ENCODE measurements around the gene NDFIP2. TPM values are rescaled to one million over a fixed set of nuclear protein-coding genes. Genes with fewer than 3 reads are reported as not detected.

The NDFIP2 gene
- total RNA-seq, 1 donor from 2014 or later, result 22.7 TPM

GRCh38 chr13:79457948-79458347, 23.0 kb upstream of the NDFIP2 start:
- H3K4me1 Mint-ChIP-seq, result peaks cover 3% of the 10 kb centered on the region
- no peak overlapping the region for H3K4me3 Mint-ChIP-seq
- no peak for TF ChIP-seq CTCF (conservative IDR thresholded peaks at IDR 0.05)

DNA sequence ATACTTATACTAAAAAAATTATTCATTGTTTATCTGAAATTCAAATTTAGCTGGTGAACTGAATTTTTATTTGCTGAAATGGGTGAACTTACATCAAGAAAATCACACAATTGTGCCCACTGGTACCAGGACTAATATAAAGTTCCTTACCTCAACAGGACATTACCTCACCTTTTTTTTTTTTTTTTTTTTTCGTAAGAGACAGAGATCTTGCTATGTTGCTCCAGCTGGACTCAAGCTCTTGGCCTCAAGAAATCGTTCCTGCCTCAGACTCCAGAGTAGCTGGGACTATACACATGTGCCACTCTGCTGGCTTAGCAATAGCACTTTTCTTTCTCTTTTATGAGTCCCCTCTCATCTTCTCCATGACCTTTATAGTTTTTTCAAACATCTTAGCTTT, 22.5 kb upstream of the NDFIP2 start:
- no peak for DNase-seq (ENCODE audit: low read depth, low spot score)
- Mint-ChIP-seq H3K27me3 (ENCODE audit: low read depth) (no peaks in the 10 kb centered on the region), H3K4me3 (no peak overlapping the region), H3K36me3 (ENCODE audit: low read depth) (no peaks in the 10 kb centered on the region), H3K9me3 (no peaks in the 10 kb centered on the region), H3K27ac (ENCODE audit: unreplicated experiment) (no peak overlapping the region), H3K4me1 (peaks cover 3% of the 10 kb centered on the region)
- TF ChIP-seq CTCF (conservative IDR thresholded peaks at IDR 0.05), result no peak

More at GRCh38 chr13:79457948-79458347, 23.0 kb upstream of the NDFIP2 start:
- Mint-ChIP-seq H3K36me3 (ENCODE audit: low read depth) (no peaks in the 10 kb centered on the region), H3K27me3 (ENCODE audit: low read depth) (no peaks in the 10 kb centered on the region), H3K9me3 (no peaks in the 10 kb centered on the region), H3K27ac (ENCODE audit: unreplicated experiment) (peak overlapping the region; percentile 78)
- DNase-seq (ENCODE audit: low read depth, low spot score), result no peak

DNA sequence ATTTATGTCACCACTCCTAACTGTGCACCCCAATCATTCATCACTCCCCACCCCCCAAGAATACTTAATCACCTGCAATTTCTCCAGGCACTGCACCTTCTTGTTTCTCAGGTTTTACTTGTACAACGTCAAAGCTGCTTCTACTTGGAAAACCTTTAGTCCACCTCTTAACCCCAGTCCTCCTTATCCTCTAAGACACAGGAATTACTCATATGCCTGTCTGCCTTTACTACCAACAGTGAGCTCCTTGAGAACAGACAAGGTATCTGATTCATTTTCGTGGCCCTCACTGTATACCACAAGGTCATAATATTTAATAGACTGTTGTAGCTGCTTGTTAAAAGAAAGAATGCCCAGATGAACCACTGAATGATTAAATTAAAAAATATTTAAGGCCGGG, 21.0 kb upstream of the NDFIP2 start:
- H3K27me3 Mint-ChIP-seq (ENCODE audit: low read depth), result no peaks in the 10 kb centered on the region
- peaks cover 3% of the 10 kb centered on the region for H3K4me1 Mint-ChIP-seq
- no peaks in the 10 kb centered on the region for H3K9me3 Mint-ChIP-seq
- no peak for TF ChIP-seq CTCF (conservative IDR thresholded peaks at IDR 0.05)
- H3K27ac Mint-ChIP-seq (ENCODE audit: unreplicated experiment), result peak overlapping the region; percentile 30
- no peak overlapping the region for H3K4me3 Mint-ChIP-seq
- H3K36me3 Mint-ChIP-seq (ENCODE audit: low read depth), result no peaks in the 10 kb centered on the region
- DNase-seq (ENCODE audit: low read depth, low spot score), result no peak

DNA sequence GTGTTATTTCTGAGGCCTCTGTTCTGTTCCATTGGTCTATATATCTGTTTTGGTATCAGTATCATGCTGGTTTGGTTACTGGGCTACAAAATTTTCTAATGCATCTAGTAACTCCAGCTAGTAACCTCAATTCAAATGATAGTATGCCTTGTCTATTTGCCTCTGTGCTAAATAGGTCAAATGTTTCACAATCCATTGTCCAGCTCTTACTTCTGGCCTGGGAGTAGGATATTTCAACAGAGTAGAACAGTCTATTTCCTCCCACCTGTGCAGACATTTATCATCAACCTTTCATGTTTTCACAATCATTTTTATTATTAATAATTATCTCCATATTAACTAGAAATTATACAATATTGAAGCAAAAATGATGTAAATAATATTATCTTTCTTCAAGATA, 18.1 kb upstream of the NDFIP2 start:
- peaks cover 1% of the 10 kb centered on the region for H3K4me1 Mint-ChIP-seq
- DNase-seq (ENCODE audit: low read depth, low spot score), result no peak
- H3K4me3 Mint-ChIP-seq, result no peak overlapping the region
- no peaks in the 10 kb centered on the region for H3K36me3 Mint-ChIP-seq (ENCODE audit: low read depth)
- H3K9me3 Mint-ChIP-seq, result no peaks in the 10 kb centered on the region
- no peaks in the 10 kb centered on the region for H3K27me3 Mint-ChIP-seq (ENCODE audit: low read depth)
- no peak overlapping the region for H3K27ac Mint-ChIP-seq (ENCODE audit: unreplicated experiment)
- TF ChIP-seq CTCF (conservative IDR thresholded peaks at IDR 0.05), result no peak

DNA sequence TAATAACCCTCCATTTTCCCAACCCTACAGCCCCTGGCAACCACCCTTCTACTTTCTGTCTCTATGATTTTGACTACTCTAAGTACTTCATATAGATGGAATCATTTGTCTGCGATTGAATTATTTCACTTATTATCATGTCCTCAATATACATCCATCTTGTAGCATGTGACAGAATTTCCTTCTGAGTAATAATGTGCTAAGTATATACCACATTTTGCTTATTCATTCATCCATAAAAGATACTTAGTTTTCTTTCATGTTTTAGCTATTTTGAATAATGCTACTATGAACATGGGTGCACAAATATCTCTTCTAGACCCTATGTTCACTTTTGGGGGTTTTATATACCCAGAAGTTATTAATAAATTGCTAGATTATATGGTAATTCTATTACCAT, 17.4 kb upstream of the NDFIP2 start:
- no peak overlapping the region for H3K27ac Mint-ChIP-seq (ENCODE audit: unreplicated experiment)
- H3K27me3 Mint-ChIP-seq (ENCODE audit: low read depth), result no peaks in the 10 kb centered on the region
- no peak overlapping the region for H3K4me3 Mint-ChIP-seq
- H3K36me3 Mint-ChIP-seq (ENCODE audit: low read depth), result no peaks in the 10 kb centered on the region
- no peaks in the 10 kb centered on the region for H3K4me1 Mint-ChIP-seq
- DNase-seq (ENCODE audit: low read depth, low spot score), result no peak
- TF ChIP-seq CTCF (conservative IDR thresholded peaks at IDR 0.05), result no peak
- H3K9me3 Mint-ChIP-seq, result no peaks in the 10 kb centered on the region

GRCh38 chr13:79466872-79467271, 14.1 kb upstream of the NDFIP2 start:
- no peak overlapping the region for H3K4me3 Mint-ChIP-seq
- no peaks in the 10 kb centered on the region for H3K36me3 Mint-ChIP-seq (ENCODE audit: low read depth)
- H3K4me1 Mint-ChIP-seq, result no peaks in the 10 kb centered on the region
- no peaks in the 10 kb centered on the region for H3K27me3 Mint-ChIP-seq (ENCODE audit: low read depth)
- DNase-seq (ENCODE audit: low read depth, low spot score), result no peak
- H3K9me3 Mint-ChIP-seq, result no peaks in the 10 kb centered on the region
- no peak for TF ChIP-seq CTCF (conservative IDR thresholded peaks at IDR 0.05)
- H3K27ac Mint-ChIP-seq (ENCODE audit: unreplicated experiment), result no peak overlapping the region

Measured in neural crest cell (in vitro differentiated cells).